Psoas muscle (tissue), 8 donors: ENCODE data around the gene VWA1. TPM values are rescaled to one million over a fixed set of nuclear protein-coding genes. Genes with fewer than 3 reads are reported as not detected.
A peak's percentile ranks its signal among the peaks of the same experiment; 100 is the strongest.

Experiments used
- ATAC-seq, 4 donors: fragments of 200-7000 bp; cut with Tn5 transposase; one replicate each; pipeline ENCODE4 v1.9.1; 2020; ENCODE audit warnings: moderate library complexity in 3 of 4, mild to moderate bottlenecking in 2 of 4
- DNase-seq, 2 donors: peaks; one replicate each; pipeline ENCODE4 v3.0.0-alpha.2; 2020
- H3K27ac ChIP-seq: fragments of 200-600 bp; one replicate; pipeline ENCODE4 v1.8.0; 2022
- H3K27me3 ChIP-seq, 3 donors: fragments of 200-600 bp in 1 of 3; one replicate each; pipeline versions ENCODE4 v1.6.1 to v1.8.0; 2013 to 2022; ENCODE audit warnings: low read length in 2 of 3, mild to moderate bottlenecking in 2 of 3, moderate library complexity in 1 of 3; ENCODE audit not compliant: insufficient read depth in 3 of 3
- H3K36me3 ChIP-seq, 2 donors: fragments of 200-600 bp in 1 of 2; one replicate each; pipeline versions ENCODE4 v1.6.1 to v1.8.0; 2013 to 2022; ENCODE audit warnings: low read depth in 1 of 2, mild to moderate bottlenecking in 1 of 2, moderate library complexity in 1 of 2; ENCODE audit not compliant: insufficient read depth in 1 of 2
- H3K4me1 ChIP-seq: fragments of 200-600 bp; one replicate; pipeline ENCODE4 v1.8.0; 2022
- H3K4me3 ChIP-seq: fragments of 200-600 bp; one replicate; pipeline ENCODE4 v1.8.0; 2022; ENCODE audit warnings: mild to moderate bottlenecking
- H3K9me3 ChIP-seq: fragments of 200-600 bp; one replicate; pipeline ENCODE4 v1.8.0; 2022
- CTCF ChIP-seq: fragments of 200-600 bp; IDR thresholded peaks from one replicate; pipeline ENCODE4 v1.8.0; 2022; ENCODE audit warnings: antibody characterized with exemption
- WGBS, 3 donors: extraction: QIAGEN DNeasy Blood & Tissue Kit; methylation state at CpG; one replicate each; pipeline versions ENCODE4 v1.1.6 to v1.1.7; 2013; 5-methylcytosine and 5-hydroxymethylcytosine counted together
- intact Hi-C, 2 donors: fragments of 100-400 bp; cut with DNase I; formaldehyde crosslinking; loops; one replicate each; pipeline versions ENCODE4 v1.11.0 to v1.14.2; 2022
- polyA plus RNA-seq, 3 donors: library from polyadenylated mRNA; stranded (reverse); fragments of 200-250 nt; gene quantifications; one replicate each; pipeline ENCODE4 v1.2.3, GENCODE V29; 2013
- total RNA-seq, 4 donors: library from RNA; stranded (reverse); fragmentation: NEBNext Ultra II Directional in 2 of 4; extraction: Animal tissue kit (Norgen Biotek cat#: 25700) in 2 of 4; gene quantifications; one replicate each; pipeline versions ENCODE4 v1.2.1 to v1.2.4, GENCODE V29; 2021 to 2023
- donor health status: healthy with polysubstance abuse.
- donor health status: DM: no; HTN: no; CAD: no; lungs with moderate emphysema.
- donor health status: Bipolar disorder and iron deficiency.
- donor health status: healthy.
- donor health status: DM: yes; HTN: yes; CAD: no.
- donor health status: DM: no; HTN: no; CAD: no.
- donor health status: DM: no; HTN: no; CAD: no.
- donor health status: DM: yes; HTN: yes; CAD: no.

VWA1 gene
- total and polyA plus RNA-seq, 7 donors = 1.4 to 25.3 (median 7.8) TPM

GRCh38 chr1:1425753-1426495 lies 9.6 kb upstream of the VWA1 start:
- 50 to 63% (median 58%) methylated on average over 20 to 33 of the region's 33 CpGs for WGBS, 3 donors
- Histone ChIP-seq H3K4me1 (peaks cover 11% of the 10 kb centered on the region), H3K9me3 (no peaks in the 10 kb centered on the region), H3K27ac (no peak overlapping the region), H3K4me3 (no peak overlapping the region), H3K27me3 (peaks cover 0 to 13% (median 2%) of the 10 kb centered on the region in 3 donors), H3K36me3 (no peaks in the 10 kb centered on the region)
- DNase-seq (no peak), ATAC-seq (no peak)
- intact Hi-C loops = no loop called here
- TF ChIP-seq CTCF = no peak

- Histone ChIP-seq H3K9me3 (no peaks in the 10 kb centered on the region), H3K36me3 (no peaks in the 10 kb centered on the region), H3K27ac (no peak overlapping the region), H3K4me3 (no peak overlapping the region), H3K27me3 (peaks cover 0 to 13% (median 2%) of the 10 kb centered on the region in 3 donors), H3K4me1 (peaks cover 16% of the 10 kb centered on the region)
- DNase-seq (no peak), ATAC-seq (no peak)
- no peak for TF ChIP-seq CTCF
- WGBS, 3 donors = 28 to 32% (median 30%) methylated on average over 9 to 19 of the region's 19 CpGs
- intact Hi-C loops = no loop called here
Measured at GRCh38 chr1:1426496-1427105, 8.9 kb upstream of the VWA1 start.

GRCh38 chr1:1427106-1427819 lies 8.2 kb upstream of the VWA1 start:
- Histone ChIP-seq H3K36me3 (no peaks in the 10 kb centered on the region), H3K4me3 (peak overlapping the region; percentile 52), H3K27me3 (peaks cover 0 to 13% (median 2%) of the 10 kb centered on the region in 3 donors), H3K9me3 (no peaks in the 10 kb centered on the region), H3K4me1 (peaks cover 16% of the 10 kb centered on the region), H3K27ac (no peak overlapping the region)
- ATAC-seq (no peak), DNase-seq (no peak)
- no peak for TF ChIP-seq CTCF
- WGBS, 3 donors = 8 to 19% (median 14%) methylated on average over 24 to 66 of the region's 66 CpGs
- intact Hi-C loops = no loop called here

- Histone ChIP-seq H3K36me3 (no peaks in the 10 kb centered on the region), H3K27me3 (peaks cover 0 to 13% (median 2%) of the 10 kb centered on the region in 3 donors), H3K4me3 (peak overlapping the region; percentile 52), H3K4me1 (peaks cover 16% of the 10 kb centered on the region), H3K27ac (no peak overlapping the region), H3K9me3 (no peaks in the 10 kb centered on the region)
- TF ChIP-seq CTCF = no peak
- intact Hi-C loops = no loop called here
- ATAC-seq (no peak), DNase-seq (no peak)
- WGBS, 3 donors = 0 to 2% methylated on average over 10 to 19 of the region's 22 CpGs; no CpG with 5 or more reads in 1 of the 3 donors
Measured at GRCh38 chr1:1427820-1428148, 7.7 kb upstream of the VWA1 start.
